HepG2 (cell line): ENCODE results near the gene ATG16L2. TPM values are rescaled to one million over a fixed set of nuclear protein-coding genes. Genes with fewer than 3 reads are reported as not detected.
A peak's percentile ranks its signal among the peaks of the same experiment; 100 is the strongest.

ENCODE experiments used
- ATM ChIP-seq: fragments of 450-650 bp; IDR thresholded peaks from 2 replicates; pipeline ENCODE4 v1.7.1; 2017; ENCODE audit warnings: mild to moderate bottlenecking, borderline replicate concordance
- BATF2 ChIP-seq: sonication (generic); formaldehyde crosslinking; IDR thresholded peaks from 2 replicates; pipeline ENCODE4 v1.8.0; 2022; ENCODE audit warnings: mild to moderate bottlenecking, missing genetic modification reagents, moderate library complexity
- GABPA ChIP-seq, 2 experiments: IDR thresholded peaks; 2 replicates each; pipeline ENCODE4 v1.6.1; 2011 to 2016; ENCODE audit warnings: low read depth in 2 of 2, low read length in 1 of 2, missing biosample characterization in 1 of 2, missing genetic modification characterization in 1 of 2
- HDAC6 ChIP-seq: fragments of 200-600 bp; sonication (generic); IDR thresholded peaks from 2 replicates; pipeline ENCODE4 v1.7.0; 2017; ENCODE audit warnings: mild to moderate bottlenecking, antibody characterized with exemption, low read length, low read depth
- HOXA5 ChIP-seq: sonication (generic); formaldehyde crosslinking; IDR thresholded peaks from 2 replicates; pipeline ENCODE4 v1.4.0; 2020; ENCODE audit warnings: missing genetic modification reagents
- KLF9 ChIP-seq: IDR thresholded peaks from 2 replicates; pipeline ENCODE4 v1.6.1; 2016; ENCODE audit warnings: low read depth
- MAFK ChIP-seq, 2 experiments: IDR thresholded peaks in 1 of 2; conservative IDR thresholded peaks in 1 of 2; 2 replicates each; pipeline ENCODE4 v1.6.1; 2011; ENCODE audit warnings: improper control_type of control experiment in 2 of 2, low read length in 2 of 2
- MTA3 ChIP-seq: sonication (generic); formaldehyde crosslinking; IDR thresholded peaks from 2 replicates; pipeline ENCODE4 v1.4.0; 2020; ENCODE audit warnings: missing genetic modification reagents
- MYC ChIP-seq: sonication (generic); formaldehyde crosslinking; IDR thresholded peaks from 2 replicates; pipeline ENCODE4 v1.9.0; 2021; ENCODE audit warnings: missing genetic modification reagents, borderline replicate concordance
- NCOR1 ChIP-seq: fragments of 200-600 bp; sonication (generic); IDR thresholded peaks from 2 replicates; pipeline ENCODE4 v1.7.0; 2017; ENCODE audit warnings: antibody characterized with exemption, low read length, borderline replicate concordance
- RNF2 ChIP-seq: fragments of 450-650 bp; conservative IDR thresholded peaks from 2 replicates; pipeline ENCODE4 v1.6.1; 2016; ENCODE audit warnings: low read depth
- SMAD1 ChIP-seq: sonication (generic); formaldehyde crosslinking; IDR thresholded peaks from 2 replicates; pipeline ENCODE4 v1.4.0; 2020; ENCODE audit warnings: missing genetic modification reagents, low read depth, mild to moderate bottlenecking, borderline replicate concordance
- SMC3 ChIP-seq: IDR thresholded peaks from 2 replicates; pipeline ENCODE4 v1.6.1; 2011; ENCODE audit warnings: low read length, improper control_type of control experiment
- STAG1 ChIP-seq: sonication (generic); formaldehyde crosslinking; IDR thresholded peaks from 2 replicates; pipeline ENCODE4 v1.4.0; 2020; ENCODE audit warnings: missing genetic modification reagents
- SUZ12 ChIP-seq: fragments of 150-350 bp; IDR thresholded peaks from 2 replicates; pipeline ENCODE4 v1.6.1; 2014; ENCODE audit warnings: low read depth, low read length
- TBX2 ChIP-seq: sonication (generic); formaldehyde crosslinking; IDR thresholded peaks from 2 replicates; pipeline ENCODE4 v1.5.0; 2020; ENCODE audit warnings: missing genetic modification reagents, mild to moderate bottlenecking, borderline replicate concordance
- TFAP4 ChIP-seq: sonication (generic); IDR thresholded peaks from 2 replicates; pipeline ENCODE4 v1.6.1; 2016; ENCODE audit warnings: low read depth, borderline replicate concordance
- TOE1 ChIP-seq: sonication (generic); formaldehyde crosslinking; IDR thresholded peaks from 2 replicates; pipeline ENCODE4 v1.4.0; 2020; ENCODE audit warnings: mild to moderate bottlenecking, missing genetic modification reagents
- WIZ ChIP-seq: sonication (generic); formaldehyde crosslinking; IDR thresholded peaks from 2 replicates; pipeline ENCODE4 v1.5.1; 2020; ENCODE audit warnings: mild to moderate bottlenecking, missing genetic modification reagents
- ZBTB7B ChIP-seq: sonication (generic); formaldehyde crosslinking; IDR thresholded peaks from 2 replicates; pipeline ENCODE4 v1.4.0; 2020; ENCODE audit warnings: missing genetic modification reagents
- ZNF337 ChIP-seq: sonication (generic); formaldehyde crosslinking; IDR thresholded peaks from 2 replicates; pipeline ENCODE4 v1.5.1; 2020; ENCODE audit warnings: missing genetic modification reagents, low read depth, mild to moderate bottlenecking, borderline replicate concordance
- ZNF383 ChIP-seq: sonication (generic); formaldehyde crosslinking; IDR thresholded peaks from 2 replicates; pipeline ENCODE4 v1.4.0; 2020; ENCODE audit warnings: missing genetic modification reagents, mild to moderate bottlenecking, borderline replicate concordance
- ZNF660 ChIP-seq: sonication (generic); formaldehyde crosslinking; IDR thresholded peaks from 2 replicates; pipeline ENCODE4 v1.5.1; 2020; ENCODE audit warnings: mild to moderate bottlenecking, low read depth, missing genetic modification reagents, borderline replicate concordance
- ZNF687 ChIP-seq: sonication (generic); formaldehyde crosslinking; IDR thresholded peaks from 2 replicates; pipeline ENCODE4 v1.5.1; 2020; ENCODE audit warnings: mild to moderate bottlenecking, missing genetic modification reagents, moderate library complexity
- polyA plus RNA-seq, 8 experiments: library from polyadenylated mRNA; depleted of rRNA in 3 of 8; stranded (reverse) in 7 of 8; unstranded in 1 of 8; fragments of >200 nt; fragmentation: Illumina TruSeq in 4 of 8; extraction: Trizol in 4 of 8; gene quantifications; 2 replicates each; pipeline versions ENCODE4 v1.2.1 to v1.2.3, GENCODE V29; 2011 to 2016; ENCODE audit warnings: low read depth in 4 of 8, missing spikeins in 1 of 8, mixed read lengths in 1 of 8; ENCODE audit not compliant: insufficient read depth in 1 of 8
- total RNA-seq, 5 experiments: library from RNA; depleted of rRNA; stranded (reverse); fragments of >200 nt; fragmentation: Illumina TruSeq; extraction: Trizol; gene quantifications; 2 replicates each; pipeline ENCODE4 v1.2.3, GENCODE V29; 2016; ENCODE audit warnings: low read depth in 1 of 5
- TF ChIP-seq, protein P1 (sequence below): sonication (generic); formaldehyde crosslinking; IDR thresholded peaks from 2 replicates; pipeline ENCODE4 v1.4.0; 2020; ENCODE audit warnings: low read depth, mild to moderate bottlenecking, missing genetic modification reagents

The ATG16L2 gene
- total and polyA plus RNA-seq, 2 of the 13 experiments (the other 11 are each of a cell fraction or from before 2014, with no cell fraction given) = 6.2 to 14.8 TPM

GRCh38 chr11:72831521-72832300, 17.5 kb downstream of the ATG16L2 start (continued):
- TF ChIP-seq TFAP4 = no peak
- TF ChIP-seq KLF9 (CRISPR knock-in tag) = no peak
- TF ChIP-seq ATM = no peak
- no peak for TF ChIP-seq MAFK (conservative IDR thresholded peaks at IDR 0.05 in 1 of 2, IDR thresholded peaks at IDR 0.05 in 1 of 2; ENCODE audit: low read length in 2 of 2)
- TF ChIP-seq SMC3 = peak; percentile 72
- TF ChIP-seq GABPA (IDR thresholded peaks at IDR 0.05; ENCODE audit: low read depth, low read length) = no peak
- no peak for TF ChIP-seq GABPA (CRISPR knock-in tag; IDR thresholded peaks at IDR 0.05; ENCODE audit: low read depth)
- TF ChIP-seq RNF2 = no peak
- no peak for TF ChIP-seq TOE1
- no peak for TF ChIP-seq HOXA5 (CRISPR knock-in tag)
- TF ChIP-seq ZBTB7B (CRISPR knock-in tag) = no peak
- no peak for TF ChIP-seq ZNF383
- TF ChIP-seq STAG1 (CRISPR knock-in tag) = peak; percentile 94
- TF ChIP-seq SUZ12 = no peak
- TF ChIP-seq BATF2 = no peak
- TF ChIP-seq ZNF660 (CRISPR knock-in tag) = no peak
- peak; percentile 66 for TF ChIP-seq ZNF687
- 0 out of 2 replicates have a peak, but pooled peaks have one; percentile 38 for TF ChIP-seq TBX2 (CRISPR knock-in tag)
- TF ChIP-seq MTA3 (CRISPR knock-in tag) = no peak
- no peak for TF ChIP-seq WIZ (CRISPR knock-in tag)
- TF ChIP-seq, protein P1, sequence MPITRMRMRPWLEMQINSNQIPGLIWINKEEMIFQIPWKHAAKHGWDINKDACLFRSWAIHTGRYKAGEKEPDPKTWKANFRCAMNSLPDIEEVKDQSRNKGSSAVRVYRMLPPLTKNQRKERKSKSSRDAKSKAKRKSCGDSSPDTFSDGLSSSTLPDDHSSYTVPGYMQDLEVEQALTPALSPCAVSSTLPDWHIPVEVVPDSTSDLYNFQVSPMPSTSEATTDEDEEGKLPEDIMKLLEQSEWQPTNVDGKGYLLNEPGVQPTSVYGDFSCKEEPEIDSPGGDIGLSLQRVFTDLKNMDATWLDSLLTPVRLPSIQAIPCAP (CRISPR knock-in tag) = no peak
- no peak for TF ChIP-seq SMAD1
- TF ChIP-seq MYC (CRISPR knock-in tag) = peak; percentile 54; the same call in 1 of the 2 replicates
- TF ChIP-seq ZNF337 = no peak
- no peak for TF ChIP-seq HDAC6
- no peak for TF ChIP-seq NCOR1
